Measurements from ENCODE around the gene PDE2A. TPM values are rescaled to one million over a fixed set of nuclear protein-coding genes. Genes with fewer than 3 reads are reported as not detected.

The PDE2A gene
- total and polyA plus RNA-seq, 2 of the 4 experiments (the other 2 are of a cell fraction): 0.02 TPM; not detected in 1

- Histone ChIP-seq H2BK15ac (ENCODE audit: low read depth, low read length) (no peak overlapping the region), H3K23ac (ENCODE audit: low read depth, low read length) (no peak overlapping the region), H4K91ac (ENCODE audit: insufficient read depth, low read depth, low read length) (no peak overlapping the region), H4K5ac (ENCODE audit: low read depth, low read length) (no peak overlapping the region), H3K56ac (ENCODE audit: extremely low read depth, insufficient read depth, low read length) (no peak overlapping the region), H3K27ac (ENCODE audit: insufficient read depth, low read length) (no peak overlapping the region), H3K4me2 (ENCODE audit: low read depth, low read length) (no peak overlapping the region), H2BK20ac (ENCODE audit: low read depth, low read length) (no peak overlapping the region), H3K4me3 (ENCODE audit: insufficient read depth, low read depth, low read length) (no peak overlapping the region), H2AK9ac (replicated peaks; ENCODE audit: low read depth, low read length, poor library complexity) (no peak overlapping the region), H3K4me1 (ENCODE audit: control insufficient read depth, insufficient read depth, low read length) (no peaks in the 10 kb centered on the region), H2AK5ac (ENCODE audit: low read depth, low read length) (no peak overlapping the region), H2BK120ac (ENCODE audit: low read depth, low read length) (no peak overlapping the region), H2BK5ac (ENCODE audit: low read depth, low read length, poor library complexity, severe bottlenecking) (no peak overlapping the region), H2AFZ (replicated peaks; ENCODE audit: low read length, poor library complexity) (no peak overlapping the region), H3K79me1 (ENCODE audit: low read depth in 1 of 2, low read length in 2 of 2) (no peaks in the 10 kb centered on the region), H3K4ac (ENCODE audit: low read depth, low read length) (no peak overlapping the region), H3K27me3 (ENCODE audit: control insufficient read depth, insufficient read depth, low read length) (peaks cover 94% of the 10 kb centered on the region), H3K9ac (ENCODE audit: low read depth, low read length) (no peak overlapping the region), H3K18ac (ENCODE audit: low read depth, low read length) (no peak overlapping the region), H3K36me3 (ENCODE audit: control insufficient read depth, insufficient read depth, low read length) (no peaks in the 10 kb centered on the region), H4K8ac (ENCODE audit: low read depth in 2 of 2, low read length in 2 of 2) (no peak overlapping the region), H3K14ac (replicated peaks; ENCODE audit: low read depth, low read length) (no peak overlapping the region), H4K20me1 (ENCODE audit: insufficient read depth, low read length) (no peaks in the 10 kb centered on the region), H3K9me3 (ENCODE audit: control insufficient read depth, insufficient read depth, low read length) (peaks cover 5% of the 10 kb centered on the region; the same call in 1 of the 2 replicates), H3K9me1 (ENCODE audit: insufficient read depth, low read length) (no peaks in the 10 kb centered on the region)
- ChIA-PET CTCF (interaction anchor here (1.3 kb wide), 1 partner anchor 9 kb away, joined by 4 read pairs; no protein-coding TSS in a partner anchor), POLR2A (ENCODE audit: unreplicated experiment) (no interaction called here)
- dilution Hi-C loops (cut with HindIII; ENCODE audit: low sequenced_read_pairs, unreplicated experiment) (no loop called here), intact Hi-C loops (cut with micrococcal nuclease) (no loop called here), in situ Hi-C loops (cut with MboI; ENCODE audit: low sequenced_read_pairs) (no loop called here)
- TF ChIP-seq MXI1 (IDR thresholded peaks at IDR 0.05; ENCODE audit: borderline replicate concordance, low read depth, low read length) (no peak), CTCF (conservative IDR thresholded peaks at IDR 0.05; ENCODE audit: low read depth, low read length) (no peak), MAZ (IDR thresholded peaks at IDR 0.05; ENCODE audit: borderline replicate concordance, low read depth, low read length) (no peak), BHLHE40 (IDR thresholded peaks at IDR 0.05; ENCODE audit: low read depth, low read length) (no peak), CEBPB (IDR thresholded peaks at IDR 0.05; ENCODE audit: low read depth, low read length) (no peak), POLR2A (IDR thresholded peaks at IDR 0.05; ENCODE audit: low read depth, low read length) (no peak), RFX5 (IDR thresholded peaks at IDR 0.05; ENCODE audit: low read depth, low read length) (no peak), NFE2L2 (IDR thresholded peaks at IDR 0.05; ENCODE audit: low read depth, low read length) (no peak), RAD21 (IDR thresholded peaks at IDR 0.05; ENCODE audit: low read length) (no peak), MAFK (IDR thresholded peaks at IDR 0.05; ENCODE audit: low read depth, low read length) (no peak), CHD1 (IDR thresholded peaks at IDR 0.05; ENCODE audit: low read depth, low read length) (no peak), ELK1 (IDR thresholded peaks at IDR 0.05; ENCODE audit: borderline replicate concordance, low read depth, low read length) (no peak), RCOR1 (IDR thresholded peaks at IDR 0.05; ENCODE audit: insufficient replicate concordance, low read length) (no peak), SMC3 (IDR thresholded peaks at IDR 0.05; ENCODE audit: low read depth, low read length) (no peak), FOS (IDR thresholded peaks at IDR 0.05; ENCODE audit: low read depth, low read length) (no peak)
- TF ChIP-seq, protein P1, sequence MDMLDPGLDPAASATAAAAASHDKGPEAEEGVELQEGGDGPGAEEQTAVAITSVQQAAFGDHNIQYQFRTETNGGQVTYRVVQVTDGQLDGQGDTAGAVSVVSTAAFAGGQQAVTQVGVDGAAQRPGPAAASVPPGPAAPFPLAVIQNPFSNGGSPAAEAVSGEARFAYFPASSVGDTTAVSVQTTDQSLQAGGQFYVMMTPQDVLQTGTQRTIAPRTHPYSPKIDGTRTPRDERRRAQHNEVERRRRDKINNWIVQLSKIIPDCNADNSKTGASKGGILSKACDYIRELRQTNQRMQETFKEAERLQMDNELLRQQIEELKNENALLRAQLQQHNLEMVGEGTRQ (IDR thresholded peaks at IDR 0.05; ENCODE audit: low read depth, low read length): no peak
- BruUV-seq (replicated peaks): no TSS peak
- ATAC-seq (ENCODE audit: low read depth): no peak
- WGBS, 2 experiments (ENCODE audit: extremely low coverage in 2 of 2, insufficient read length in 1 of 2): no CpG with 5 or more reads among the region's 6 CpGs
- DNase-seq: no peak
These were observed 38.3 kb downstream of the PDE2A start for GRCh38 chr11:72635933-72636332.

Data from IMR-90 (cell line).